HG03439 (cell line): ENCODE measurements around the gene PGAM2.

ENCODE experiments used
- ATAC-seq: cut with Tn5 transposase; IDR thresholded peaks from one replicate; pipeline ENCODE4 v1.9.1; 2021; ENCODE audit warnings: mild to moderate bottlenecking, moderate library complexity; ENCODE audit not compliant: unreplicated experiment

PGAM2 gene

DNA sequence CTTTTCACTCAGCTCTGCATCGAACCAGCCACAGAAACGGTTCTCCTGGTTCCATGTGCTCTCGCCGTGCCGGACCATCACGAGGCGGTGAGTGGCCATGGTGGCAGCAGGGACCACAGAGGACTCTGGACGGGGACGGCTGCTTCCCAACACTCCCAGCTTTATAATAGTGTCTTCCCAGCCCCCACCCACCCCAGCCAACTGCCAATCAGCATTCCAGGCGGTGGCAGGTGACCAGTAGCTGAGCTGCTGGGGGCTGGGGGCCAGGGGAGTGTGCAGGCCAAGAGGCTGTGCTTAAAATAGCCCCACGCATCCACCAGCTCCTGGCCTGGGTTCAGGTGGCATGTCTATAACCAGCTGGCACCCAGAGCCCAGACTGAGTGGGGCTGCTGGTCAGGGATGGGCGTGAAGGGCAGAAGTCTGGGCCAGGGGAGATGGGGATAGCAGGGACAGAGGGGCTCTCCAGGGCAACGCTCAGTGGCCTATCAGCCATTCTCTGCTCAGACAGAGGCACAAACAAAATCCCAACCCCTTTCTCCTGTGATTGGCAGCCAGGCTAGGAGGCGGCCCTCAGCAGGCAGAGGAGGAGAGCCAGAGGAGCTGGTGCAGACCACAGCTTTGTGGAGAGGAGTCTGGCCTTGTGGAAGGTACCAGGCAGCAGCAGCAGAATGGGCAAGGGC lies at the start of gene PGAM2:
Gene PGAM2, minus strand, starts transcription at position 137 of the 680 bp plus-strand sequence. Its CDS starts 38 bp downstream, at position 99.
- no peak for ATAC-seq

- ATAC-seq: no peak
Measured at GRCh38 chr7:44114586-44115310, 49.4 kb upstream of the PGAM2 start.

- no peak for ATAC-seq
Measured at GRCh38 chr7:44113764-44114354, 48.5 kb upstream of the PGAM2 start.

- ATAC-seq: no peak
Measured at GRCh38 chr7:44112997-44113763, 47.8 kb upstream of the PGAM2 start.

DNA sequence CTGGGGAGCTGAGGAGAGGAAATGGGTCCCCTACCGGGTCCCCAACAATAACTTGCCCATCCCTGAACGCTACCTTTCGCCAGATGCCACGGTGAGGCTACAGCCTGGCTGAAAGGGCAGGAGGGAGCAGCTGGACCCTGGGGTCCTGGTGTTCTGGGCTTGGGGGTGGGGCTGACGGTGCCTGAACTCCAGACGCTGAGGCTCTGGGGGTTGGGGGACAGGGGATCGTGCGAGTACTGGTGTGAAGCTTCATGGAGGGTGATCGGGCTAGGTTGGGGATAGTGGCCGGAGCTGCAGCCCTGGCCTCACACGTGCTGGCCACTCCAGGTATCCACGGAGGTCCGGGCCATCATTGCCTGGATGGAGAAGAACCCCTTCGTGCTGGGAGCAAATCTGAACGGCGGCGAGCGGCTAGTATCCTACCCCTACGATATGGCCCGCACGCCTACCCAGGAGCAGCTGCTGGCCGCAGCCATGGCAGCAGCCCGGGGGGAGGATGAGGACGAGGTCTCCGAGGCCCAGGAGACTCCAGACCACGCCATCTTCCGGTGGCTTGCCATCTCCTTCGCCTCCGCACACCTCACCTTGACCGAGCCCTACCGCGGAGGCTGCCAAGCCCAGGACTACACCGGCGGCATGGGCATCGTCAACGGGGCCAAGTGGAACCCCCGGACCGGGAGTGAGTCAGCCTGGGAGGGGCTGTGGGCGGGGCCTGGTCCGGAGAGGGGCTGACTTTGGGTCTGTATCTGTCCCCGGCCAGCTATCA lies 47.0 kb upstream of the PGAM2 start:
- no peak for ATAC-seq

- no peak for ATAC-seq
Measured at GRCh38 chr7:44111761-44112160, 46.4 kb upstream of the PGAM2 start.

- no peak for ATAC-seq
Measured at GRCh38 chr7:44110719-44111635, 45.6 kb upstream of the PGAM2 start.

DNA sequence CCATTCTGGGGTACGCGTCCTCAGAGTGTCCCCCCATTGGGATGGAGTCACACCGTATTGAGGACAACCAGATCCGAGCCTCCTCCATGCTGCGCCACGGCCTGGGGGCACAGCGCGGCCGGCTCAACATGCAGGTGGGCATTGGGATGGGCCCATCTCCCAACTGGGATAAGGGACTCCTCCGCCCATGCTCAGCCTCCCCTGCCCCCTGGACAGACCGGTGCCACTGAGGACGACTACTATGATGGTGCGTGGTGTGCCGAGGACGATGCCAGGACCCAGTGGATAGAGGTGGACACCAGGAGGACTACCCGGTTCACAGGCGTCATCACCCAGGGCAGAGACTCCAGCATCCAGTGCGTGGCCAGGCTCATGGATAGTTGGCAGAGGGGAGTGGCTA lies 44.6 kb upstream of the PGAM2 start:
- no peak for ATAC-seq

GRCh38 chr7:44108768-44109750 lies 43.7 kb upstream of the PGAM2 start:
- no peak for ATAC-seq

DNA sequence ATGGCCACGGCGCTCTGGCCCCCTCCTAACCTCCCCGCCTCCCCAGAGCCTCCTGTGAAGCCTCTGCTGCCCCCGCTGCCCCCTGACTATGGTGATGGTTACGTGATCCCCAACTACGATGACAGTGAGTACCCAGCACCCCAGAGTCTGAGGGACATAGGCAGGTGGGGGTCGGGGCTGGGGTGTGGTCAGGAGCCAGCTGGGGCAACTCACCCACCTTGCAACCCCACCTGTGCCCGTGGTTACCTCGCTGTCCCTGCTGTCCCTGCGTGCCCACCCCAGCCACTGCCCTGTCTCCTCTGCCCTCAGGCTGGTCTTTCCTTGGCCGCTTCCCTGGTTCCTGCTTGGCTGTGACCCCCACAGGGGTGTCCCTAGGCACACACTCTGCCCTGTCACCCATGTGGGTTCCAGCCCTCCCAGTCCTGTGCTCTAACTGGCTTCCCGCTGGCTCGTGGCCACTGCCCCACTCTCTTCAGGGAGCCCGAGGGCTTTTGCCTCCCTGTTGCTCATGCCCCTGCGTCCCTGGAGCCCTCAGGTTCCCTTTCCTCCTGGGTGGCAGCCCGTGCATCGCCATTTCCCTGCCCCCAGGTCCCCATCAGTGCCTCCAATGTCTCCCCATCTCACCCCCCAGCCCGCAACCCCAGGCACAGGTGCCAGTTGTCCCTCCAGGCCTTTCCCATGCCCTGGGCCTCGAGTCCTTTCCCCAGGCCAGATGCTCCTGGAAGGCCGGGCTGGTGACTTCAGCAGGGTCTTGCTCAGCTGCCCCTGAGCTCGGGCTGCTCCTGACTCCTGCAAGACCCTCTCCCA lies 42.8 kb upstream of the PGAM2 start:
- ATAC-seq: no peak

DNA sequence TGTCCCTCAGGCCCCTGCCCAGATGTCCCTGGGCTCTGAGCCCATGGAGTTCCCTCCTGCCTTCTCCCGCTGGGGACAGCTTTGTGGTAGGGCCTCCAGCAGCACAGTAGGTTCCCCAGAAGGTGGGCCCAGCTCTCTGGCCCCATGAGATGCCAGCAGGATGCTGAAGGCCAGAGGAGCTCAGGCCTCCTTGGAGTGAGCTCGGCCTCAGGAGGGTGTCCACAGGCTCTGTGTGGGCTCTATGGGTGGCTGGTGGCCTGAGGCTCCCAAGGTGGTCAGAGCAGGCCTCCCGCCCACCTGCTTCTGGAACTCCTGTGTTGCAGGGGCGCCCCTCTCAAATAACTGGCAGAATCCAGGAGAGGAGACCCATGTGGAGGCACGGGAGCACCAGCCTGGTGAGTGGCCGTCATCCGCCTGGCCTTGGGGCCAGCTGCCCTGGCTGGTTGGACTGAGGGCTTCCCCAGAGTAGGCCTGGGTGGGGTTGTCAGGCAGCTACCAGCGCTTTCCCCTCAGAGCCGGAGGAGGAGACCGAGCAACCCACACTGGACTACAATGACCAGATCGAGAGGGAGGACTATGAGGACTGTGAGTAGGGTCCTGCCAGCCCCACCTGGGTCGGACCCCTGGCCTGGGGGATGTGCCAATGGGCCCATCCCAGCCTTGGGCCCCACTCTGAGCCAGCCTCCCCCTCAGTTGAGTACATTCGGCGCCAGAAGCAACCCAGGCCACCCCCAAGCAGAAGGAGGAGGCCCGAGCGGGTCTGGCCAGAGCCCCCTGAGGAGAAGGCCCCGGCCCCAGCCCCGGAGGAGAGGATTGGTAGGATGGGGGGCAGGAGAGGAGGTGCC lies 42.0 kb upstream of the PGAM2 start:
- ATAC-seq: no peak

DNA sequence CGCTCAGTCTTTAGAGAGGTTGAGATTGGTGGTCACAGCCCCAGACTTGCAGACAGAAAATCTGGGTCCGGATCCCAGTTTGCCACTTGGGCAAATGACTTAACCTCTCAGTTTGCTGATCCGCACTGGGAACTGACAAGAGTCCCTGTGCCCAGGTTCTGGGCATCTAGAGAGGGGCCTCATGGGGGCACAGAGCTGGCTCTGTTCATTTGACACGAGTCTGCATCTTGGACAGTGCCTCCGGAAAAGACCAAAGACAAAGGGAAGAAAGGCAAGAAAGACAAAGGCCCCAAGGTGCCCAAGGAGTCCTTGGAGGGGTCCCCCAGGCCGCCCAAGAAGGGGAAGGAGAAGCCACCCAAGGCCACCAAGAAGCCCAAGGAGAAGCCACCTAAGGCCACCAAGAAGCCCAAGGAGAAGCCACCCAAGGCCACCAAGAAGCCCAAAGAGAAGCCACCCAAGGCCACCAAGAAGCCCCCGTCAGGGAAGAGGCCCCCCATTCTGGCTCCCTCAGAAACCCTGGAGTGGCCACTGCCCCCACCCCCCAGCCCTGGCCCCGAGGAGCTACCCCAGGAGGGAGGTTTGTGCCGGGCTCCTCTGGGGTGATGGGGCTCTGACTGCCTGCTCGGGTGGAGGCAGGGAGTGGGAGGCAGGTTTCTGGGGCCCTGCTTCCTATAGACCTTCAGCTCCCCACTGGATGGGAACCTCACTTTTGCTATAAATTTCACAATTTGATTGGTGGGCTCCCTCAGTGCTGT lies 41.1 kb upstream of the PGAM2 start:
- ATAC-seq: no peak

- no peak for ATAC-seq
Measured at GRCh38 chr7:44105832-44106231, 40.5 kb upstream of the PGAM2 start.

- ATAC-seq: no peak
Measured at GRCh38 chr7:44104860-44105771, 39.7 kb upstream of the PGAM2 start.
